GM19468 (cell line): ENCODE results near the gene TGM4.
A peak's percentile ranks its signal among the peaks of the same experiment; 100 is the strongest.
"Not testable (repeated sequence)": the region's sequence is repeated elsewhere in the genome, so short reads cannot be mapped to it uniquely, and the experiment has no call there.

Experiments used
- ATAC-seq: cut with Tn5 transposase; IDR thresholded peaks from one replicate; pipeline ENCODE4 v1.9.1; 2021; ENCODE audit warnings: mild to moderate bottlenecking, moderate library complexity, moderate number of reproducible peaks; ENCODE audit not compliant: unreplicated experiment; ENCODE audit errors: extremely low read depth

The TGM4 gene

DNA sequence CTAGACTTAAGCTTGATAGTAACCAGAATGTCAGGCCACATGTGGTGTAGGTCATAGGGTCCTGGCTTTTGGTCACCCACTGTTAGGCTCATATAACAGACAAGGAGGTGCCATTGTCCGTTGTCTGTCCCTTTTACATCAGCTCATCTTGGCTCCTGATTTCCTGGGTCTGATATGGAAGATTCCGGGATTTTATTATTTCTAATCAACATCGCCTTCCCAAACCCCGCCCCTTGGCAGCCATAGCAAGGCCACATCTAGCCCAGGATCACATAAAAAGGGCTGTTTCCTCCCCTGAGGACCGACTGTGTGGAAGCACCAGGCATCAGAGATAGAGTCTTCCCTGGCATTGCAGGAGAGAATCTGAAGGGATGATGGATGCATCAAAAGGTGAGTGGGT is at the start of gene TGM4:
TGM4 (plus strand) TSS at position 301 of the 400 bp plus-strand sequence; CDS start at position 372, 71 bp downstream.
- ATAC-seq = no peak

DNA sequence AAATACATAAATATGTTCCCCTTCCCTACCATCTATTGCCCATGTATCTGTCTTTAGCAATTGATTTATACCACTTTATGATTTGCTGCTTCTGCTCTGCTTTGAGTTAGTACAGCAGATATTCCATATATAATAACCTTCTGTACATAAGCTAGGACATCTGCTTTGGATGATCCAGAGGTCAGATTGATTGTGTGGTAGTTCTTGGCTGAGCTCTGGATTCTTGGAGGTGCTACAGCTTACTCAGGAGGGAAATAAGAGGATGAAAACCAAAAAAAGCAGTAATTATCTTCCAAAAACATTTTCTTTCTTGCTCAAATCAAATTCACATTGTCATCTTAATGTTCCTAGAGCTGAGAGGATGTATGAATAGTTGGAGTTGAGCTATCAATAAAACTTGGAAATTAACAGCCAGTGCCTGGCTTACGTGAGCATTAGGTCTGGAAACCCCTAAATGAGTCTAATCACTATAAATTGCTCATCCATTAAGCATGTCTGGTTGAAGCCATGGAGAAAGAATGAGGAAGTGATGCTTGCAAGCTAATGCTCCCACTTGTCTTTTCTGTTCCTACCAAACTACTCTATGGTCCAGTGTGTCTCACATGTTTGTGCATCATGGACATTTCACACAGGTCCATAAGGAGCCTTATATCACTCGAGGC is 49.0 kb upstream of the TGM4 start:
- ATAC-seq = no peak

- no peak for ATAC-seq
Observed at GRCh38 chr3:44827196-44827595, 47.2 kb upstream of the TGM4 start.

DNA sequence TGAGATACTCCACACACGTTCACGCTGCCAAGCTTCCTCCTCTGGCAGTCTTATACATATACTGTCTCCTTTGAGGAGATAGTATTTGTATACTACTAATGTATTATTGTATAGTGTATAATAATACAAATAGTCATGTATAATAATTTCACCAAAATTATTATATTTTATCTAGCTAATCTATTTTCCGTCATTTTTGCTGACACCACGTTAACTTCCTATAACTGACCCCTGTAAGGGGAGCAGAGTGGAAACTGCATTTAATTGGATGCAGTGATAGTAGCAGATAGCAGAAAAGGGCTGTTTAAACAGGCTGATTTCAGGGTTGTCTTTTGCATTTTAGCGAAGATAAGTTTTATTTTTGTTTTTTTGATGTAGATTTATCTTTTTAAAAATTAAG is 43.2 kb upstream of the TGM4 start:
- ATAC-seq = no peak

DNA sequence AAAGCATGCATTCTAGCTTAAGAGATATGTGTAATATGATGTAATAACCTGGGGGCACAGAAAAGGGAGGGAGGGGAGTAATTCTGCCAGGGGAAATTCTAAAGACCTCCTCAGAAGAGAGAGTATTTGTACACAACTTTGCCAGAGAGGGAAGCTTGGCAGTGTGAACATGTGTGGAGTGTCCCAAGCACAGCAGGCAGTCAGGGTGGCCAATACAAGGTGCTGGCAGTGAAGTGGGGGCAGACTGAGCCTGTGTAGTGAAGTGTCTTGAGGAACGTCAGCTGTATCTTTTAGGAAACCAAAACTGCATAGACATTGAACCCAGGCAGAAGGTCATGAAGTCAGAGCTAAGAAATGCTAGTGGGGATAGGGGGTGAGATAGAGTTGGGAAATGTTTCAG is 42.4 kb upstream of the TGM4 start:
- no peak for ATAC-seq

DNA sequence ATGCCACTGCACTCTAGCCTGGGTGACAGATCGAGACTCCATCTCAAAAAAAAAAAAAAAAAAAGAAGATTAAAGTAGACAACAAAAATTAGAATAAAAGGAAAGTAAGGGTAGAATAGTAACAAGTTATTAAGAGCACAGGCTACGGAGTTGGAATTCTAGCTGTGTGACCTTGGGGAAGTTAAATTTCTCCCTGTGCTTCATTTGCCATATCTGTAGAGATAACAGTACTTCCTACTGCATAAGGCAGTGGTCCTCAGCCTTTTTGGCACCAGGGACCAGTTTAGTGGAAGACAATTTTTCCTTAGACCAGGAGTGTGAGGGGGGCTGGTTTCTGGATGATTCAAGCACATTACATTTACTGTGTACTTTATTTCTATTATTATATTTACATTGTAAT is 41.4 kb upstream of the TGM4 start:
- no peak for ATAC-seq

DNA sequence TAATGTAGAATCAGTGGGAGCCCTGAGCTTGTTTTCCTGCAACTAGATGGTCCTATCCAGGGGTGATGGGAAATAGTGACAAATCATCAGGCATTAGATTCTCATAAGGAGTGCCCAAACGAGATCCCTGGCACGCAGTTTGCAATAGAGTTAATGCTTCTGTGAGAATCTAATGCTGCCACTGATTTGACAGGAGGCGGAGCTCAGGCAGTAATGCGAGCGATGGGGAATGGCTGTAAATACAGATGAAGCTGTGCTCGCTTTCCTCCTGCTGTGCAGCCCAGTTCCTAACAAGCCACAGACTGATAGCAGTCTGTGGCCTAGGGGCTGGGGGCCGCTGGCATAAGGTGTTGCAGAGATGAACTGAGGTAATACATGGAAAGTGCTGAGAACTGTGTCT is 41.0 kb upstream of the TGM4 start:
- no peak for ATAC-seq

GRCh38 chr3:44835684-44836083 is 38.7 kb upstream of the TGM4 start:
- no peak for ATAC-seq

DNA sequence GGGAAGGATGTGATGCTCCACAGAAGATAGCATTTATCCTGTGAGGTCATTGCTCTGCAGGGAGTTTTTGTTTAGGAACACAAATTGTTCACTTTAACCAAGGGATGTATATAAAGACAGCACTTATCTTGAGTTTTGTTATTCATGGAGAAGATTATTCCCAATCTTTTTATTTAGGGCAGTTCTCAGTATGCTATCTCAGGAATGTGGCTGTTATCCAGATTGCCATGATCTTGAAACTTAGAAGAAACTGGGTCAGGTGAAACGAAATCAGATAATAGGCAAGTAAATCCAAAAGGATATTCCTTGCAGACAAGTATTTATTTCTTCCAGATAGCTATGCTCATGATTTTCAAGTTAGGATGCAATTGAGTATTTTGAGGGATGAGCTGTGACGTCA is 32.0 kb upstream of the TGM4 start:
- no peak for ATAC-seq

- ATAC-seq = no peak
Observed at GRCh38 chr3:44845528-44846520, 28.6 kb upstream of the TGM4 start.

GRCh38 chr3:44848634-44849033 is 25.8 kb upstream of the TGM4 start:
- no peak for ATAC-seq

DNA sequence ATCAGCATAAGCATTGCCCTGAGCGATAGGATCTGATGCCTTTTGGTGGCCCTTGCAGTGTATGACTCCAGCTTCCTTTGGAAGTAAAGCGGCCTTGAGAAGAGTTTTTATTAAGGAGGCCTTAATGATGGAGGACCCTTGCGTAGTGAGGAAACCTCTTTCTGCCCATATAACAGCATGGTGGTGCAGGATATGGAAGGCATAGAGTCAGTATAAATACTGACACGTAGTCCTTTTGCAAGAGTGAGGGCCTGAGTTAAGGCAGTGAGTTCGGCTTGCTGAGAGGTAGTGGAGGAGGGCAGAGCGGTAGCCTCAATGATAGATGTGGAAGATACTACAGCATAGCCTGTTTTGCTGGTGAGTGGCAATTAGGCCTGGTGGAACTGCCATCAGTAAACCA is 17.7 kb upstream of the TGM4 start:
- ATAC-seq = not testable (repeated sequence)

DNA sequence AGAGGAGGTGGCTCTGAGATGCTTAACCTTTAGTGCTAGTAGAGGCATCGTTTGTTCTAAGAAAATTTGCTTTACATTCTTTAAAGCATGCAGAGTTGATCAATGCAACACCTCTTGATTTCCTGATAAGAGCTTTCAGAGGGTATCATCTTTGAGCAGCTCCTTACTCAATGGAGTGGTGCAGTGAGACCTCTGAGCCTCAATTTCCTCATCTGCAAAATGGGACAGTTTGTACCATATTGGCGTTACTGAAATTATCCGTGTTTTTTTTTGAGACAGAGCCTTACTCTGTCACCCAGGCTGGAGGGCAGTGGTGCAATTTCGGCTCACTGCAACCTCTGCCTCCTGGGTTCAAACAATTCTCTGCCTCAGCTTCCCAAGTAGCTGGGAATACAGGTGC is 14.3 kb upstream of the TGM4 start:
- no peak for ATAC-seq

GRCh38 chr3:44861412-44862225 is 12.8 kb upstream of the TGM4 start, which contains the start of gene TMEM42:
Gene TMEM42, plus strand, starts transcription at chr3:44861912. Its CDS starts 13 bp downstream, at chr3:44861925.
- peak; percentile 90 for ATAC-seq

DNA sequence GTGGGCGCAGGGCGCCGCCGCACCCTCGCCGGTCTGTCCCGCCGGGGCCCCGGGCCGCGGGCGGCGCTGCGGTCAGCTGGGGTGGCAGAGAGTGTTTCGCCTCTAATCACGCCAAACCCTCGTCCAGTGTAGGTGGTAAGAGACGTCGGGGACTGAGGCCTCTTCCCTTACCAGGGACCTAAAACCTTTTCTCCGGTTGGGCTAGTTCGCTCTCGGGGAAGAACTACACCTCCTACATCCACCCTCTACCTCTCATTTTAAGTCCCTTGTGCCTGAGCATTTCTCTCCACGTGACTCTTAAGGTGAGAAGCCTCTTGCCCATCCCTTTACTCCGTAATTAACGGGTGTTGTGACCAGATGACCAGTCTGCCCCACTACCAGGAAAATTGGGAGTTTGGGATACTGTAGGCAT is 12.2 kb upstream of the TGM4 start:
- no peak for ATAC-seq

GRCh38 chr3:44865272-44866035 is 9.0 kb upstream of the TGM4 start:
- no peak for ATAC-seq

DNA sequence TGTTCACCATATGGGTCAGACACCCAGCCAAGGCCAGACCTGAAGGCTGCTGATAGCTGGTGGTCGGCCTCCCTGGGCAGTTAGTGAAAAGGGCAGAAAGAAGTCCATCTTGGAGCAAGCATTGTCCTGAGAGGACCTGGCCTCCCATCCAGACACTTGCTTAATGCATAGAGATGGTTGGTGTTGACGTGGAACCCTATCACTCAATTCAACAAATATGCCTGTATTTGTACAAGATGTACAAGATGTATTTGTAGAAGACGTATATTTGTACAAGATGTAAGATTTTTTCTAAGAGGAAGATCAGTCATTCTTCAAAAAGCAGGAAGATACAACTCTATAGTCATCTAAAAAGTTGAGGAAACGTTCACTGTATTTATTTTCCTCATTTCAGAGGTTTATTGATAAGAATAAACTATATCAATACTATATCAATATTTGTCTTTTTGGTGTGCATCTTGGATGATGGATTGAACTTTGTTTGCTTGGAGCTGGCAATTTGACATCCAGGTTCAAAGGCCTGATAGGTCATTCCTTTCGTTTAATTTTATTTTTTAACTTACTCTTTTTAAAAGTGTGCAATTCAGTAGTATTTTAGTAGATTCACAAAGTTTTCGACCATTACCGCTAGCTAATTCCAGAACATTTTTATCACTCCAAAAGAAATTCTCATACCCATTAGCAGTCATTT is 6.8 kb upstream of the TGM4 start:
- ATAC-seq = no peak

GRCh38 chr3:44870375-44871061 is 3.9 kb upstream of the TGM4 start:
- no peak for ATAC-seq

- ATAC-seq = no peak
Observed at GRCh38 chr3:44875596-44875995, 1.2 kb downstream of the TGM4 start.
